Measurements from ENCODE around the gene AP1B1.

The AP1B1 gene

GRCh38 chr22:29330291-29330690 is 58.1 kb downstream of the AP1B1 start:
- TF ChIP-seq, protein P1, sequence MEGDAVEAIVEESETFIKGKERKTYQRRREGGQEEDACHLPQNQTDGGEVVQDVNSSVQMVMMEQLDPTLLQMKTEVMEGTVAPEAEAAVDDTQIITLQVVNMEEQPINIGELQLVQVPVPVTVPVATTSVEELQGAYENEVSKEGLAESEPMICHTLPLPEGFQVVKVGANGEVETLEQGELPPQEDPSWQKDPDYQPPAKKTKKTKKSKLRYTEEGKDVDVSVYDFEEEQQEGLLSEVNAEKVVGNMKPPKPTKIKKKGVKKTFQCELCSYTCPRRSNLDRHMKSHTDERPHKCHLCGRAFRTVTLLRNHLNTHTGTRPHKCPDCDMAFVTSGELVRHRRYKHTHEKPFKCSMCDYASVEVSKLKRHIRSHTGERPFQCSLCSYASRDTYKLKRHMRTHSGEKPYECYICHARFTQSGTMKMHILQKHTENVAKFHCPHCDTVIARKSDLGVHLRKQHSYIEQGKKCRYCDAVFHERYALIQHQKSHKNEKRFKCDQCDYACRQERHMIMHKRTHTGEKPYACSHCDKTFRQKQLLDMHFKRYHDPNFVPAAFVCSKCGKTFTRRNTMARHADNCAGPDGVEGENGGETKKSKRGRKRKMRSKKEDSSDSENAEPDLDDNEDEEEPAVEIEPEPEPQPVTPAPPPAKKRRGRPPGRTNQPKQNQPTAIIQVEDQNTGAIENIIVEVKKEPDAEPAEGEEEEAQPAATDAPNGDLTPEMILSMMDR (conservative IDR thresholded peaks at IDR 0.05), result no peak
- TF ChIP-seq ZFX (IDR thresholded peaks at IDR 0.05), result no peak
- no peak overlapping the region for H3K27ac ChIP-seq

DNA sequence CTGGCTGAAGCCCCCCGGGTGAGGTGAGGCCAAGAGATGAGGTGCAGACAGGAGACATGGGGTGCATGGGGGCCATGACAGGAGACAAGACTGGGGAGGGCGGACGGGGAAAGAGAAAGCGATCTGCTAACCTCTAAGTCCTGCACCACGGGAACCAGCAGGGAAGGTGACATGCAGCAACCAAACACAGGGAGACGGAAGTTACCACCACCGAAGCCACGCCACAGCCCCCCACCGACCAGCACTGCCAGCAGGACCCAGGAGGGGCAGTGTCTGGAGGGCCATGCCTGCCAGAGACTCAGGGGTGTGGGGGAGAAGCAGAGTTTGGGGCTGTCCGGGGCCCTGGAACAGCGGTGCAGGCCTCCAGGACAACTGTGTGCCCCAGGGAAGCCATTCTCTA is 58.8 kb downstream of the AP1B1 start:
- no peak overlapping the region for H3K27ac ChIP-seq
- TF ChIP-seq, protein P1 (conservative IDR thresholded peaks at IDR 0.05), result no peak
- no peak for TF ChIP-seq ZFX (IDR thresholded peaks at IDR 0.05)

DNA sequence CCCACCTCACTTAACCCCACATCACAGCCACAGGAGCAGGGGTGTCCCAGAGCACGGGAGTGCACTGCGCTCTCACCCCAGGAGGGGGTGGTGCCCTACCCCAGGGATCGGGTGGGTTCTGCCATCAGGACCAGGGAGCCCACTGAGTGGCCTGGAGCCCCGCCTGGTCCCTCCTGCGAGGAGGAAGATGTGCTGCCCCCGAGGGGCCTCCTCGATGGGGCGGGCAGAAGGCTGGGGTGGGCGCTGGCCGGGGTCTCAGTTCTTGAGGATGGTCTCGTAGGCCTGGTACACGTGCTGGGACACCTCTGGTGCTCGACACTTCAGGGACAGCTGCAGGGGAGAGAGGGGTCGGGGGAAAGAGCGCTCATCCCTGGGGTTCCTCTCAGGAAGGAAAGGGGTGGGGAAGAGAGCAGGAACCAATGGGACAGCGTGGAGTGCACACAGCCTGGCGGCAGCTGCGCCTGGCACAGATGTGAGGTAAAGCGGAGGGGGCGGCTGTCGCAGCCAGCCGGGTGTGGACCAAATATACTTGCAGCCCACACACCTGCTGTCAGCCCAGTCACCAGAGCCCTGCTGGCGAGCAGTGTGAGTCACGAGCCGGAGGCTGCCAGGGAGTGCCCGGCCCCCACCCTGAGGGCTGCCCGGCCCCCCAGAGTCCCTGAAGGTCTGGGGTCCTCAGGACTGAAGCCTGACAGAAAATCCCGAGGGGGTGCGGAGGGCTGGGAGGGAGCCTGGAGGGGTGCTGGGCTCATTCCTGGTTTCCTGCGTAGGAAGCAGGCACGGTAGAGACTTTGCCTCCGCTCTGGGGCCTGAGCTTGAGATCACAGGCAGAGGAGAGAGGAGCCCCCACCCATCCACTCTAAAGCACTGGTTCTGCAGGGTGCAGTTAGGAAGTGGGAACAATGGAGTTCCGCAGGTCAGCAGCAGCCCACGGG is 59.5 kb downstream of the AP1B1 start:
- H3K27ac ChIP-seq, result no peak overlapping the region
- TF ChIP-seq, protein P1 (conservative IDR thresholded peaks at IDR 0.05), result no peak
- TF ChIP-seq ZFX (IDR thresholded peaks at IDR 0.05), result no peak

- TF ChIP-seq ZFX (IDR thresholded peaks at IDR 0.05), result no peak
- TF ChIP-seq, protein P1 (conservative IDR thresholded peaks at IDR 0.05), result no peak
- H3K27ac ChIP-seq, result no peak overlapping the region
Observed at GRCh38 chr22:29328055-29328454, 60.3 kb downstream of the AP1B1 start.

DNA sequence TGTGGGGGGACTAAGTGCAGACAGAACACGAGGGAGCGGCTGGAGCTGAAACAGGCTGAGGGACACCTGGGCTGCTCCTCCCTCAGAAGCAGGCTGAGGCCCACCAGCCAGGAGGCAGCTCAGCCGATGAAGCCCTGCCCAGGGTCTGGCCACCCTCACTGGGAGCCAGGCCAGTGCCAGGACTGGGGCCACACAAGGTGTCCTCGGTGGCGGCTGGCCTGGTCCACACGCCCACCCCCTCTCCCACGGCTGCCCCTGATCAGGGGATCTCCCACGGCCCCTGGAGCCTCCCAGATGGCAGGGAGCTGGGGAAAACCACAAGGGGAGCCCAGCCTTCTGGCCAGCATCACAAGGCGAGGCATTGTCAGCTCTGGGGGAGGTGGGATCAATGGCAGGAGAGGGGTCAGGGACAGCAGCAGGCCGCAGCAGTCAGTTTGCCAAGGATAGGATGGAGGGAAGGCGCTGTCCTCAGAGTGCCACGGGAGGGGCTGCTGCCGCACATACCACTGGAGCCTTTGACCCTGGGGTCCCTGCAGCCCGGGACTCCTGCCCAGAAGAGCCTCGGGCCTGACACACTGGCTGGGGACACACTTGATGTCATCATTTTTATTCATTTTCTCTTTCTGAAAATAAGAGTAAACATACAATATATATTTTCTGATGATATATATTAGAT is 61.1 kb downstream of the AP1B1 start:
- H3K27ac ChIP-seq, result no peak overlapping the region
- no peak for TF ChIP-seq ZFX (IDR thresholded peaks at IDR 0.05)
- TF ChIP-seq, protein P1 (conservative IDR thresholded peaks at IDR 0.05), result no peak

GRCh38 chr22:29326481-29326880 is 61.9 kb downstream of the AP1B1 start:
- no peak overlapping the region for H3K27ac ChIP-seq
- TF ChIP-seq ZFX (IDR thresholded peaks at IDR 0.05), result no peak
- TF ChIP-seq, protein P1 (conservative IDR thresholded peaks at IDR 0.05), result no peak

DNA sequence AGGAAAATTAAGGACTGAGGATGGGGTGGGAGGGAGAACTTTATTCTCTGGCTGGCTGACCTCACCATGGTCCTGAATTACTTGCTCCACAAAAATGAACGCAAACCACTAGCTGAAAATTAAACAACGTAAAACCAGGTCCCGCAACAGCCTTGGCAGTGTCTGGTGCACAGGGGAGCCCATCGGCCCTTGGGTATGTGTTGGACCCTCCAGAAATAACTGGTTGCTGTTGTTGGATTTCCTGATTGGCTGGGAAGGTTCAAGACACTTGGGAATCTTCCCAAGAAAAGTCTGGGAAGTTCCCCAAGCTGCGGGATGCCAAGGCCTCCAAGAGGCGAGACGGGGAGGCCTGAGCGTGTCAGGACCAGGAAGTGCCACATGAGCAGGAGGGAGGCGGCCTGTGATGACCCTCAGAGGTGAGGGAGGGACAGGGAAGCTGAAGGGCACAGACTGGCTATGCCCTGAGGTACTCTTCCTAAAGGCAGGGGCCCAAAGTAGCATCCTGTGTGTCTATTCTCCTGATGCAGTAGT is 62.5 kb downstream of the AP1B1 start:
- H3K27ac ChIP-seq, result no peak overlapping the region
- TF ChIP-seq, protein P1 (conservative IDR thresholded peaks at IDR 0.05), result no peak
- no peak for TF ChIP-seq ZFX (IDR thresholded peaks at IDR 0.05)
